Pulmonary artery endothelial cell (primary cell): ENCODE measurements around the gene ADCY4. TPM values are rescaled to one million over a fixed set of nuclear protein-coding genes. Genes with fewer than 3 reads are reported as not detected.
"Not testable (repeated sequence)": the region's sequence is repeated elsewhere in the genome, so short reads cannot be mapped to it uniquely, and the experiment has no call there.

Experiments
- DNase-seq: peaks from one replicate; pipeline ENCODE4 v3.0.0-alpha.2; 2011; ENCODE audit warnings: low read depth, low spot score
- total RNA-seq: library from RNA; depleted of rRNA; stranded (reverse); fragments of >200 nt; gene quantifications from 2 replicates; pipeline ENCODE4 v1.2.3, GENCODE V29; 2014

ADCY4 gene
- 36.3 and 41.8 TPM in 2 replicates for total RNA-seq

DNA sequence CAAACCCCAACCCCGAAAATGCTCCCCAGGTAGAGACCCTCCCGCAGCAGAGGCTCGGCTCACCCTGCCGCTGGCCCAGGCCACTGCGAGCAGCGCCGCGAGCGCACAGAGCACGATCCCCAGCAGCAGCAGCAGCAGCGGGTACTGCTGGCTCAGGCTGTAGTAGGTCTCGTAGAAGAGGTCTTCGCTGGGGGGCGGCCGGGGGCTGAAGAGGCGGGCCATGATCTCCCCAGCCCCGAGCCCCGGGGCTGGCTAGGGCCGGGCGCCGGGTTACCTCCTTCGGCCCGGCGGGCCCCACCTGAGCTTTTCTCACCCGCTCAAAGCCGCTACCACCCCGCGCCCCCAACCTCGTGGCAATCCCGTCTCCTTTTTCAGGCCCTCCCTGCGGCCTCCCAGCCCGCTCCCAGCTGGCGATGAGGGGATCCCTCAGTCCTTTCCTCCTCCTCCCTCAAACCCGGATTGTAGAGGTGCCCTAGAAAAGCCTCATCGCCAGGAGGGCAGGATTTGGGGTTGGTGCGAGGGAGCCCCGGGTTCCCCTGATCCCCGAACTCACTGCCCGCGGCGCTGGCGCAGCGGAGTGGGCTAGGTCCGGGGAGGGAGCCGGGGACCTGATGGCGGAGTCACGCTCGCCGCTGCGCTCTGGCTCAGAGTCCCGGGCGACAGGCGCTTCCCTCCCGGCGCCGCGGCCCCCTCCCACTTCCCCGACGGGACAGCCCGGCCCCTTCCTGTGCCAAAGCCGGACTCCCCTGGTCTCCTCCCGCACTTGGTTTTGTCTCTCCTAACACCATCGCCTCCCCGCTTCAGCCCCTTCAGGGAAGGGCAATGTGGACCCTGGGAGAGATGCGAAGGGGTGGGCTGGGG lies at the start of gene ADCY4:
Gene ADCY4, minus strand, starts transcription at position 641 of the 861 bp plus-strand sequence. Its CDS starts 419 bp downstream, at position 222.
- no peak for DNase-seq

DNA sequence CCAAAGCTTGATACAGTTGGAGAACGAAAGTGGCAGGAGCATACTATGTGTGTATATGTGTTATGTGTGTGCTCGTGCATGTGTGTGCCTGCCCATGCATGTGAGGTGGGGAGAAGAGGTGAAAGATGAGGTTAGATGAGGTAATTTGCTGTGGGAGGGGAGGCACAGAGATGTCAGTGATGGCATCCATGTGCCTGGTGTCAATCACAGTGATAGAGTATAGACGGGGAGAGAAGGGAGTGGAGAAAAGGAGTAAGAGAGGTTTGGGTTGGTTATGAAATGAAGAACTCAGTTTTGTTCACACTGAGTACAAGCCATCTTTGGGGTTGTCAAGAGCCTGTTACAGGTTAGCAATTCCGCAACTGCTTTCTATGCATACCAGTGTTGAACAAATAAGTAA lies 49.3 kb upstream of the ADCY4 start:
- no peak for DNase-seq

DNA sequence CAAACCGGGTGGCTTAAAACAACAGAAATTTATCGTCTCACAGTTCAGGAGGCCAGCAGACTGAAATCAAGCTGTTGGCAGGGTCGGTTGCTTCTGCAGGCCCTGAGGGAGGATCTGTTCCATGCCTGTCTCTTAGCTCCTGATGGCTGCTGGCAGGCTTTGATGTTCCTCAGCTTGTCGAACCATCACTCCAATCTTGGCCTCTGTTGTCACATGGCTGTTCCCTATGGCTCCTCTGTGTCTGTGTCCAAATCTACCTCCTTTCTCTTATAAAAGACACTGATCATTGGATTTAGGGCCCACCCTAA lies 47.1 kb upstream of the ADCY4 start:
- DNase-seq, result no peak

DNA sequence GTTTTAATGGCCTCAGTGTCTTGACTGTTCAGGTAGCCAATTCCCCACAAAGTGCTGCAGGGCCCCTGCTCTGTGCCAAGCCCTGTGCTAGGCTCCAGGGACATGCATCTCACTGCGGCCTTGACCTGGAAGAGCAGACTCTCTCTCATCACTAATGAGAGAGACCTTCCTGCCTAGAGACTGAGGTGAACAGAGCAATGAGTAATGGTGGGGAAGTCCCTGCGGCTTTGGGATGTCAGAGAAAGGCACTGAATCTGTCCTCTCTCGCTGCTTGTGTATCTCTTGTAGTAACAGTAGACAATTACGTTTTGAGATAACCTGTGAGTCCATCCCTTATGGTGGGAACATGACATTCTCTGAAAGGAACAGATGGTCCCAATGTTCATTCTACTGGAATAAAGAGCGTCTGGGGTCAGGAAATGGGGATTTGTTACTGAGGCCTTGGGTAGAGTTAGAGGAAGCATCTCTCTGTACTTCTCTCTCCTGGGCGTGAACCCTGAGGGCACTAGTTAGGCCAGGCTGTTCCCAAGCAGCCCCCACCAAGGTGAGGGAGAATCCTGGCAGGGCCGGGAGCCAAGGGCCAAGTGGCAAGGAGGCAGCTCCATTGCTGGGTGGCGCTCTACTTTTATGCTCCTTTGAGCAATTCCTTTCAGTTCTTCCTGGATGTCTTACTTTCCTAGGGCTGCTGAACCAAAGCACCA lies 46.6 kb upstream of the ADCY4 start:
- no peak for DNase-seq

DNA sequence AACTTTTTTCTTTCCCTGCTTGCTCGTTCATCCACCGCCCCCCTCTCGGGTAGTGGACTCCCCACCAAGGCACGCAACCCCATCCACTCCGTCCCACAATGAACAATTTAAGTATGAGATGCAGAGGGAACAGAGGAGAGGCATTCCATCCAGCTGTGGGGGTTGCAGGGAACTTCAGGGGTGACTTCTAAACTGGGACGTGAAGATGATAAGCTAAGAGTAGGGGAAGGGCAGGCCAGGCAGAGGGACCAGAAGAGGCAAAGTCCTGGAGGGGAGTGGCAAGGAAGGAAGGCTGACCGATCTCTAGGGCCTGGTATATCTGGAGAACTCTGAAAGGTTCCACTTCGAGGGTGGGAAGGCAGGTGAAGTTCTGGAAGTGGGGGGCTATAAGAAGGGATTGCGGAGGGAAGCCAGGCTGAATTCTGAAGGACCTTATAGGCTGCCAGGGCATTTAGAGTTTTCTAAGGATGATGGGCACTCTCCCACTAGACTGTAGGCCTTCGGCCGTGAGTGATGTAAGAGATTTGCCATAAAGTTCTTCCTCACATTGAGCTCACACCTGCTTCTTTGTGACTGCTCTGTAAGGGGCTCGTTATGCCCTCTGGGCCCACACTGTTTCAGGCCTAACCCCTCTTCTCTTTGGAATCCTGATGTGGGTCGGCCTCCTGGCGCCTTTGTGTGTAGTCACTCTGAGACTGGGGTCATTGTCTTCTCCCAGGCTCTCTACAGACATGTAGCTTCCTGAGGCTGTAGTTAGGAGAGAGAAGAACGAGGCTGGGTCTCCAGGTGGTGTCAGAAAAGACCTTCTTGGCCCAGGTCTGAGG lies 45.2 kb upstream of the ADCY4 start:
- DNase-seq, result no peak

DNA sequence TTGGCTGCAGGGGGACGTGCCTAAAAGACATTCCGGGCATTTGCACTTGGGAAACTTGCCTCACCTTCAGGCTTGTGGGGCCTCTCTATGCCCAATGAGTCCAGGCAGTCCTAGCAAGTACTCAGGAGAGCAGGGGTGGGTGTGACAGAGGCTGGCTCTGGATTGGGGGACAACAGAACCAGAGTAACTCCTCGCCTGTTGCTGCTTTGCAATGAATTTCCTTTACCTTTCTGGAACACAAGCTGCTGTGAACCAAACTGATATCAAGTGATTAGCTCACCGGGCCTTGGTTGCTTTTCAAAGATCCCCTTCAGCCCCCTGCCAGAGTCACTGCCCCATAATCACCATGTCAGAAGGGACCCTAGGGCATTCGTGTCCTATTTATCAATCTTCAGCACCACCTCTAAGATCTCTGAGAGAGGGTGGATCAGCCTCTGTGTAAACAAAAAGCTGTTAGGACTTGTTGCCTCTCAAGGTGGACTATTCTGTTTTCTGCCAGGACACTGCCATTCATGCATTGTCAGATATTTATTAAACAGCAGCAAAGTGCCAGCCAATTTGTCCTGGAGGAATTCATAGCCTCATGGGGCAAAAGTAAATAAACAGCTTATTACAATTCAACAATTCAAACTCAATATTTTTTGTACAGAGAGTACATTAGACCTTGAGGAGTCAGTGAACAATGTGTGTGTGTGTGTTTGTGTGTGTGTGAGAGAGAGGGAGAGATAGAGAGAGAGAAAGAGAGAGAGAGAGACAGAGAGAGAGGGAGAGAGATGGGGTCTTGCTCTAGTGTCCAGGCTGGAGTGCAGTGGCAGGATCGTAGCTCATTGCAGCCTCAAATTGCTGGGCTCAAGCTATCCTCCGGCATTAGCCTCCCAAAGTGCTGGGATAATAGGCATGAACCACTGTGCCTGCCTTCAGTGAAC lies 44.4 kb upstream of the ADCY4 start:
- DNase-seq, result no peak

DNA sequence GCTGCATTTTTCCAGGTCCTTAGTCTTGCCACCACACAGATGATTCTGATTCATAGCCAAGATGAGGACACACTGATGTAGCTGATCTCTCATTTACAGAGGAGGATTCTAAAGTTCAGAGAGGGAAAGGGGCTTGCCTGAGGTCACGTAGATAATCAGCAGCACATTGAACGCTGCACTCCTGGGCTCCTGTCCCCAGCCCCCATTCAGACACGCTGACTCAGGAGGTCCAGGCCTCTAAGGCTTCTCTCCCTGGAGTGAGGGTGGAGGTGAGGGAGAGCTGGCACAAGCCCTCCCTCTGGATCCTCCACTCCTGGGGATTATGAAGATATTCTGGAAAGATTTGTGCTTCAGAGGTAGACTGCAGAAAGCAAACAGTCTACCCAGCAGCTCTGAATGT lies 43.5 kb upstream of the ADCY4 start:
- DNase-seq, result no peak

DNA sequence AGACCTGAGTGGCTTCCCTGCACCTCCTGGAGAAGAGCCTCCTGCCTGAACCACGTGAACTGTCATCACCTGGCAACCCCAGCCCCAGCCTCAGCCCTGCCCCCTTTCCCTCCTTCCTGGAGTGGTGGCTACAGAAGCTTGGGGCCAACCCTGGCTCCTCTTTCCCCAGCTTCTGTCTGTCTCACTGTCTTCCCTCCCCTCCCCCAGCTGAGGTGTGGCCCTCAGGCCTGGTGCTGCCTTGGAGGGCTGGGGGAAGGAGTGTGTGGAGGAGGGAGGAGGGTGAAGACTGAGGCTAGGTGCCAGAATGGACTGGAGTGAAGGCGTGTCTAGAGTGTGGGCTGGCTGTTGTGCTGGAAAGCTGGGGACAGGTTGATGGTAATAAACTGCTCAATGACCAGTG lies 42.8 kb upstream of the ADCY4 start:
- DNase-seq, result no peak

DNA sequence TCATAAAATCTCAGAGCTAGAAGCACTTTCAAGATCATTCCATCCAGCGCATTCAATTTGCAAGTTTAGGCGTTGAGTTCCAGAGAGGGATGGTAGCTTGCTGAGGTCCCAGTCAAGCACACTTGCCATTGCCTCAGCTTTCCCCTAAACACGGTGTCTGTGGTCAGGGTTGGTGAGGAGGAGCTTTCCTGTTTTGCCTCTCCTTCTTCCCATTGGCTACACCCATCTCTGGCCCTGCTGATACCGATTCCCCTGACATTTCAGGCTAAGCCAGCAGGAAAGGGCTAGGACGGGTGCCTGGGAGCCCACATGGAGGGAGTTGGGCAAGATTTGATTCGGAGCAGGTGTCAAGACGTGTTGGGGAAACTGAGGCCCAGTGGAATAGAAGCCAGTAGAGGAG lies 42.3 kb upstream of the ADCY4 start:
- no peak for DNase-seq

DNA sequence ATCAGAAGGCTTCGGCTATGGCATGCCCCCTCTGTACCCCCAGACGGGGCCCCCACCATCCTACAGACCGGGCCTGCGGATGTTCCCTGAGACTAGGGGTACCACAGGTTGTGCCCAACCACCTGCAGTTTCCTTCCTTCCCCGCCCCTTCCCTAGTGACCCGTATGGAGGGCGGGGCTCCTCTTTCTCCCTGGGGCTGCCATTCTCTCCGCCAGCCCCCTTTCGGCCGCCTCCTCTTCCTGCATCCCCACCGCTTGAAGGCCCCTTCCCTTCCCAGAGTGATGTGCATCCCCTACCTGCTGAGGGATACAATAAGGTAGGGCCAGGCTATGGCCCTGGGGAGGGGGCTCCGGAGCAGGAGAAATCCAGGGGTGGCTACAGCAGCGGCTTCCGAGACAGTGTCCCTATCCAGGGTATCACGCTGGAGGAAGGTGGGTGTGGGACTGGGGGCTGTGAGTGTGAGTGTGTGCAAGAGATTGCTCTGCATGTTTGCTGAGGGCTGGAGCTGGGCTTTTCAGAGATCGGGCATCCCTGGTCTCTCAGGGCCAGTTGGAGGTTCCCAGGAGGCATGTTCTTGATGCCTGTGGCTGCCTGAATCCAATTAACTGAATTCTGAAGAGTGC lies 41.7 kb upstream of the ADCY4 start:
- no peak for DNase-seq

DNA sequence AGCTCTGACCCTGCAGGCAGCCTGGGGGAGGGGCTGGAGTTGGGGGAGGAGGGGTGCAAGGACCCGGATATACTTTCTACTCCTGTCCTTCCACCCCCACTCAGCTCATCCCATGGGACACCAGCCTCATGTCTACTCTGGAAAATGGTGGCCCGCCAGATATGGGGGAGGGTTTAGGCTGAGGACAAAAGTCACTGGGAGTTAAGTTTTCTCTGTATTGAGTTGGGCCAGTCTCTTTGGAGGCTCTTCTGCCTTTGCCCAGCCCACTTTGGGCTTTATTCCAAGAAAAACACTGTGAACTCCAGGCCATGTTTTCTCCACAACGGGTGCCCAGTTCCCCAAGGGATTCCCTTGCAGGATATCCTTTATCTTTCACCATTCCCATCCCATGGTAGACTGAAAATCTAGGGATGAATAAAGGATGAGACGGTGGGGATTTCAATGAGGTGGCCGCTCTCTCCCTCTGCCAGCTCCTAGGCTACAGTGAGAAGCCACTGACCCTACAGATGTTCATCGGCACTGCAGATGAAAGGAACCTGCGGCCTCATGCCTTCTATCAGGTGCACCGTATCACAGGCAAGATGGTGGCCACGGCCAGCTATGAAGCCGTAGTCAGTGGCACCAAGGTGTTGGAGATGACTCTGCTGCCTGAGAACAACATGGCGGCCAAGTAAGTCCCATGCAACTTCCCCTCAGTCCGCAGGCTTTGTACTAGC lies 38.0 kb upstream of the ADCY4 start:
- DNase-seq, result no peak

DNA sequence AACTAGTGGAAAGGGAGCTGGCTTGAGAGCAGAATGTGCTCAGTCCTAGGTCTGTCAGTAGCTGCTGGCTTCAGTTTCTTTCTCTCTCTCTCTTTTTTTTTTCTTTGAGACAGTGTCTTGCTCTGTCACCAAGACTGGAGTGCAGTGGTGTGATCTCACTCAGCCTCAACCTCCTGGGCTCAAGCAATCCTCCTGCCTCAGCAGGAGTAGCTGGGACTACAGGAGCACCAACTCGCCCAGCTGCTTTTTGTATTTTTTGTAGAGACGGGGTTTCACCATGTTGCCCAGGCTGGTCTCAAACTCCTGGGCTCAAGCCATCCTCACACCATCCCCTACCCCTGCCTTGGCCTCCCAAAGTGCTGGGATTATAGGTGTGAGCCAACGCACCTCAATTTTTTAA lies 36.7 kb upstream of the ADCY4 start:
- DNase-seq, result not testable (repeated sequence)

DNA sequence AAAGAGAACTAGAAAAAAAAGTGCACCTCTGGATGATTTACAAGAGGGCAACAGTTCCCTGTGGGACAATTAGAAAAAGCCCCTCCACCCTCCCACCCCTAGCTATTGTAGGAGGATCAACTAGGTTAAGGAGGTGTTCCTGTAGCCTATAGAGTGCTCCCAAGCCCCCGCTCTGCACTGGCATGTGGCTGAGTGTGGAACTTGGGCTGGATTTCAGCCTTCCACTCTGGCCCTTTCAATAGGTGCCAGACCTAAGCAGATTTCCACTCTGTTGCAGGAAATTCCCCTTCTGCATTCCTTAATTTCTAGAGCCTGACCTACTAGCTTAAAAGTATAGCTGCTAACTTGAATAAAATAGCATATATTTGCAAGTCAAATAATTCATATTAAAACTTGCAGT lies 35.9 kb upstream of the ADCY4 start:
- no peak for DNase-seq

DNA sequence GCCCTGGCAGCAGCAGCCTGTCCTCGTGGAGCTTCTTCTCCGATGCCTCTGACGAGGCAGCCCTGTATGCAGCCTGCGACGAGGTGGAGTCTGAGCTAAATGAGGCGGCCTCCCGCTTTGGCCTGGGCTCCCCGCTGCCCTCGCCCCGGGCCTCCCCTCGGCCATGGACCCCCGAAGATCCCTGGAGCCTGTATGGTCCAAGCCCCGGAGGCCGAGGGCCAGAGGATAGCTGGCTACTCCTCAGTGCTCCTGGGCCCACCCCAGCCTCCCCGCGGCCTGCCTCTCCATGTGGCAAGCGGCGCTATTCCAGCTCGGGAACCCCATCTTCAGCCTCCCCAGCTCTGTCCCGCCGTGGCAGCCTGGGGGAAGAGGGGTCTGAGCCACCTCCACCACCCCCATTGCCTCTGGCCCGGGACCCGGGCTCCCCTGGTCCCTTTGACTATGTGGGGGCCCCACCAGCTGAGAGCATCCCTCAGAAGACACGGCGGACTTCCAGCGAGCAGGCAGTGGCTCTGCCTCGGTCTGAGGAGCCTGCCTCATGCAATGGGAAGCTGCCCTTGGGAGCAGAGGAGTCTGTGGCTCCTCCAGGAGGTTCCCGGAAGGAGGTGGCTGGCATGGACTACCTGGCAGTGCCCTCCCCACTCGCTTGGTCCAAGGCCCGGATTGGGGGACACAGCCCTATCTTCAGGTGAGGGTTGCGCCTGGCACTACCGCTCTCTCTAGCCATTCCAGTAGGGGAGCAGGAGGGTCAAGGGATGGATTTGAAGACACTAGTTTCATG lies 35.2 kb upstream of the ADCY4 start:
- no peak for DNase-seq

DNA sequence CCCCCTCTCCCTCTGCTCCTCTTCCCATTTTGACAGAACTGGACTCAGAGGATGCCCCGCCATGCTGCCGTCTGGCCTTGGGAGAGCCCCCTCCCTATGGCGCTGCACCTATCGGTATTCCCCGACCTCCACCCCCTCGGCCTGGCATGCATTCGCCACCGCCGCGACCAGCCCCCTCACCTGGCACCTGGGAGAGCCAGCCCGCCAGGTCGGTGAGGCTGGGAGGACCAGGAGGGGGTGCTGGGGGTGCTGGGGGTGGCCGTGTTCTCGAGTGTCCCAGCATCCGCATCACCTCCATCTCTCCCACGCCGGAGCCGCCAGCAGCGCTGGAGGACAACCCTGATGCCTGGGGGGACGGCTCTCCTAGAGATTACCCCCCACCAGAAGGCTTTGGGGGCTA lies 34.6 kb upstream of the ADCY4 start:
- DNase-seq, result no peak

DNA sequence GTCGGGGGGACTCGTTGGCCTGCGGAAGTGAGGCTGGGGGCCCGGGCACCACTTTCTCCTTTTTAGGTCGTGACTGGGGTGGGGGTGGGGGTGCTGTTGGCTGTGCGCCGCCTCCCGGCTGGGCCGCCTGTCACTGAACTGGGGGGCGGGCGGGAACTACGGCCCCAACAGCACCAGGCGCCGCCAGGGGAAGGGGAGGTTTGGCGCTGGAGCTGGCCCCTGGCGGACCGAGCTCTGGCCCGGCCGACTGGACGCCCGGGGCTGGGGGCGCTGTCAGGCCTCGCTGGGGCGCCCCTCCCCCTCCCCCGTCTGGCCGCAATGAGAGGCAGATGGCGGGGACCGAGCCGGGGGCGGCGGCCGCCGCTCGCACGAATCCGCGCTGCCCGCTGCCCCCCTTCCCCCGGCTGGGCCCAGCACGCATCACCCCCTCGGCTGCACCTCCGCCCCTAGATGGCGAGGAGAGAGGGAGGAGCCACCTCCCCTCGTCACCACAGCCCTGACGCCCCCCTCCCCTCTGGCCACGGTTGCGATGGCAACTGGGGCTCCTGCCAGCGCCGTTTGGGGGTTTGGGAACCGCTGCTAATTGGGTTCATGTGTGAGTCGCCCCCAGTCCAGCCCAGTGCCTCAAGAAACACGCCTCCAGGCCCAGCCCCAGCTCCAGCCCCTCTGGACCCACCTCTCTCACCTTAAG lies 33.8 kb upstream of the ADCY4 start:
- DNase-seq, result no peak

DNA sequence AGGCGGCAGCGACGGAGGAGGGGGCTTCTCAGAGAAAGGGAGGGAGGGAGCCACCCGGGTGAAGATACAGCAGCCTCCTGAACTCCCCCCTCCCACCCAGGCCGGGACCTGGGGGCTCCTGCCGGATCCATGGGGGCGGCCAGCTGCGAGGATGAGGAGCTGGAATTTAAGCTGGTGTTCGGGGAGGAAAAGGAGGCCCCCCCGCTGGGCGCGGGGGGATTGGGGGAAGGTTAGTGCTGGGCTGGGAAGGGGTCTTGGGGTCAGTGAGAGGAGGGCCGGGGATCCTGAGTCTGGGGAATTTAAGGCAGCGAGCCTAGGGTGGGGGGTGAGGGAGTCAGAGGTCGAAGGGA lies 33.3 kb upstream of the ADCY4 start:
- no peak for DNase-seq

DNA sequence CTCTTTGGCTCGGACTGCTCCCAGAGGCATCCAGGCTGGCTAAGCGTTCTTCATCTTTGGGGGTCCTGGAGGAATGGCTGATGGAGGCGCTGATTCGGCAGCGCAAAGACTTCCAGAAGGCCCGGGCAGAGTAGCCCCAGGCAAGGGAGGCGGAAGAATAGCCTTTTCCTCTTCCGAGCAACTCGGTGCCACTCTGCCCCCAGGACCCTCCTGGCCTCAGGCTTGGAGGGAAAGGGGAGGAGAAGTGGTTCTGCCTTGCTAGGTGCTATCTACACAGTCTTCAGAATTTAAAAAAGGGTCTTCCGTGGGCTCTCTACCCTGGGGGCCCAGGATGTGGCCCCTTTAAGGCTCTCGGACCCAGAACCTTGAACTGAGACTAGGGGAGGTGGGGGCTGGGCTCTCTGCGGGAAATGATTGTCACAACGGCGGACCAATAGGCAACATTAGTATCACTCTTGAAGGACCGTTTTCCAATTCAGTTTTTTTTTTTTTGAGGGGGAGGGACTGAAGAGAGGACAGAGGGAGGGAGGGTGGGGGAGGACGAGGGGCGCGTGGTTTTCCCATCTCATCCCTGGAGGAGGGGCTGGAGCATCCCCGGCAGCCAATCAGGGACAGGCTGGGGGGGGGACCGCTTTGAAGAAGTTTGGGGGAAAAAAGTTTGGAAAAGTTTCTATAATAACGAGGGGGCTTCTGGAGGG lies 32.8 kb upstream of the ADCY4 start, which contains the start of gene NFATC4:
Gene NFATC4, plus strand, starts transcription at position 671 of the 698 bp plus-strand sequence. CDS start 157 bp downstream, outside the sequence.
- peak; percentile 86 for DNase-seq
